ENCODE measurements around the gene GAS2. TPM values are rescaled to one million over a fixed set of nuclear protein-coding genes. Genes with fewer than 3 reads are reported as not detected.

GAS2 gene
- total and polyA plus RNA-seq, 9 of the 15 experiments (the other 6 are each of a cell fraction or from before 2014, with no cell fraction given): 0.77 to 1.9 (median 1.1) TPM

GRCh38 chr11:22829231-22830081, 163.0 kb downstream of the GAS2 start, which contains the start of gene SVIP (continued):
- TF ChIP-seq RFX1 (IDR thresholded peaks at IDR 0.05) (peak; percentile 49), U2AF1 (optimal IDR thresholded peaks at IDR 0.05; ENCODE audit: low read depth, low read length) (no peak), ZBTB33 (CRISPR knock-in tag; IDR thresholded peaks at IDR 0.05) (no peak), ATF4 (CRISPR knock-in tag; IDR thresholded peaks at IDR 0.05) (no peak), NFXL1 (CRISPR knock-in tag; IDR thresholded peaks at IDR 0.05) (no peak), ZMIZ1 (IDR thresholded peaks at IDR 0.05; ENCODE audit: low read depth in 2 of 2, low read length in 2 of 2) (no peak), SNAPC5 (CRISPR knock-in tag; IDR thresholded peaks at IDR 0.05) (no peak), CBX3 (IDR thresholded peaks at IDR 0.05; ENCODE audit: borderline replicate concordance in 1 of 2, low read length in 2 of 2) (peak in 1 of 2 experiments; percentile 4; a peak in 2 of 3 replicates), PBX2 (CRISPR knock-in tag; IDR thresholded peaks at IDR 0.05; ENCODE audit: low read depth) (no peak), PBX2 (tag; conservative IDR thresholded peaks at IDR 0.05; ENCODE audit: low read depth) (no peak), ZNF586 (CRISPR knock-in tag; conservative IDR thresholded peaks at IDR 0.05) (no peak), ZNF324 (CRISPR knock-in tag; IDR thresholded peaks at IDR 0.05) (no peak), ZNF668 (CRISPR knock-in tag; IDR thresholded peaks at IDR 0.05) (no peak), ZFX (CRISPR knock-in tag; IDR thresholded peaks at IDR 0.05) (peak; percentile 94), ZNF280B (CRISPR knock-in tag; IDR thresholded peaks at IDR 0.05) (no peak), TRIM28 (IDR thresholded peaks at IDR 0.05) (no peak)

Data from K562 (cell line).